HUES6 (cell line): ENCODE measurements around the gene CHRM1.
"Not testable (repeated sequence)": the region's sequence is repeated elsewhere in the genome, so short reads cannot be mapped to it uniquely, and the experiment has no call there.

ENCODE experiments used
- H3K27ac ChIP-seq: 2 replicates; pipeline ENCODE4 v1.7.0; 2013; ENCODE audit warnings: low read depth, mild to moderate bottlenecking, low read length, inconsistent platforms
- H3K27me3 ChIP-seq: 2 replicates; pipeline ENCODE4 v1.6.1; 2013; ENCODE audit warnings: low read length; ENCODE audit not compliant: control insufficient read depth, insufficient read depth
- H3K36me3 ChIP-seq: 2 replicates; pipeline ENCODE4 v1.6.1; 2013; ENCODE audit warnings: low read length; ENCODE audit not compliant: control insufficient read depth, insufficient read depth
- H3K4me1 ChIP-seq: 2 replicates; pipeline ENCODE4 v1.6.1; 2013; ENCODE audit warnings: low read length; ENCODE audit not compliant: control insufficient read depth, insufficient read depth
- H3K4me3 ChIP-seq: 2 replicates; pipeline ENCODE4 v1.5.1; 2013; ENCODE audit warnings: low read depth, low read length
- H3K9ac ChIP-seq: one replicate; pipeline ENCODE4 v1.6.1; 2013; ENCODE audit warnings: mild to moderate bottlenecking, low read length
- H3K9me3 ChIP-seq: 2 replicates; pipeline ENCODE4 v1.6.1; 2013; ENCODE audit warnings: low read depth, low read length; ENCODE audit not compliant: control insufficient read depth, insufficient read depth

Gene CHRM1

DNA sequence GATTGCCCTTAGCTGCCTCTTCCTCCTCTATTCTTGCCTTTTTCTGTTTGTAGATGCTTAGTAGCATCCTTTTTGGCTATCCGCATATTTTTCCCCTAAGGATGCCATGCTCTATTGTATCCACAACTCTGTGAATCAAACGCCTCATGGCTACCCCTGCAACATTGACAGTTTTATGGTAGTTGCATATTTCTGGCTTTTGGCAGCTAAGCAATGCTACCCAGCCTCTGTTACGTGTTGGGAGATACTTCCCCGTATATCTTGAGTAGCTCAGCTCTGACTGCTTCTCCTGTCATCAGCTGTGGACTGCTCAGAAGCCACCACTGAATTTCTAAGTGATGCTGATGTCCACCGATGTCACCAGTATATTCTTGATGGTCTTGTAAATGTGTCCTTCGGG is 55.5 kb downstream of the CHRM1 start:
- Histone ChIP-seq H3K9me3 (no peaks in the 10 kb centered on the region), H3K36me3 (peaks cover 43% of the 10 kb centered on the region), H3K27me3 (no peaks in the 10 kb centered on the region), H3K4me3 (no peak overlapping the region), H3K27ac (no peak overlapping the region), H3K9ac (no peak overlapping the region), H3K4me1 (peaks cover 29% of the 10 kb centered on the region)

DNA sequence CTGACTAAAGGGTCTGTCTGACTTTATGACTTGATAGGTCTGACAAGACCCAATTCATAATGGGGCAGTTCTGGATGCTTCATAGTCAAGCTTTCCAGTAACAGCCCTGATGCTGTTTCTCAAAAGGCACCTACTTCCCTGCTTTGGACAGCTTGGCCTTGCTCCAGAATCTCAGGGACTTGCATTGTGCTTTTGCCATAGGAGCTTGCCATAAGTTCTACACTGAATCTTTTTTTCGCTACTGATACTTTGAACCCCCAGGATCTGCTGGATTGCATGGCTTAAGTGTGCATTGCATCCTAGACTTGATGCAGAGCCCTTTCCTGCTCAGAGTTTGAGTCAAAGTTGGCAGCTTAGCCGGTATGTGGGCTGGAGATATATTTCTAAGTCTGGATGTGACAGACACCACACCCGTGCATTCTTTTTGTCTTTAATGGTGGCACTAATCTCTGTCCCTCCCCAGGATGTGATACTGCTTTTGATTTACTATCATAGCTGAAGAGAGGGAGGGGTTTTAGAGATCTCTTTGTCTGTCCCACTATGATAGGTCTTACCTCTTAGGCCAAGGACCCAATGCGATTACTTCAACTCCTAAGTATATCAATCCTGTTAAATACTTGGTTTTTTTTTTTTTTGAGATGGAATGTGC is 57.4 kb downstream of the CHRM1 start:
- no peak overlapping the region for H3K9ac ChIP-seq
- H3K36me3 ChIP-seq = peaks cover 43% of the 10 kb centered on the region
- H3K4me3 ChIP-seq = no peak overlapping the region
- peaks cover 35% of the 10 kb centered on the region for H3K4me1 ChIP-seq
- H3K9me3 ChIP-seq = no peaks in the 10 kb centered on the region
- H3K27ac ChIP-seq = no peak overlapping the region
- no peaks in the 10 kb centered on the region for H3K27me3 ChIP-seq

DNA sequence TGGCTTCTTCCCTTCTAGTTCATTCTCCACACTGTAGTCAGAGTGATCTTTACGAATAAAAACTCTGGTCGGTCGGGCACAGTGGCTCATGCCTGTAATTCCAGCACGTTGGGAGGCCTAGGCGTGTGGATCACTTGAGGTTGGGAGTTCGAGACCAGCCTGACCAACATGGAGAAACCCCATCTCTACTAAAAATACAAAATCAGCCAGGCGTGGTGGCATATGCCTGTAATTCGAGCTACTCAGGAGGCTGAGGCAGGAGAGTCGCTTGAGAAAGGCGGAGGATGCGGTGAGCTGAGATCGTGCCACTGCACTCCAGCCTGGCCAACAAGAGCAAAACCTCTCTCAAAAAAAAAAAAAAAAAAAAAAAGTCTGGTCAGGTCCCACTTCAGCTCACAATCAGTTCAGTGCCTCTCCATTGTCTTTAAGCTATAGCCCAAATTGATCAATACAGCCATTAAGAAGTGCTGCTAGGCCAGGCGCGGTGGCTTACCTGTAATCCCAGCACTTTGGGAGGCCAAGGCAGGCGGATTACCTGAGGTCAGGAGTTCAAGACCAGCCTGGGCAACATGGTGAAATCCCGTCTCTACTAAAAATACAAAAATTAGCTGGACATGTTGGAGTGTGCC is 59.5 kb downstream of the CHRM1 start:
- H3K36me3 ChIP-seq = peaks cover 34% of the 10 kb centered on the region
- not testable (repeated sequence) for H3K27me3 ChIP-seq, H3K9me3 ChIP-seq
- peaks cover 35% of the 10 kb centered on the region for H3K4me1 ChIP-seq
- H3K9ac ChIP-seq = peak overlapping the region; percentile 54
- H3K4me3 ChIP-seq = peak overlapping the region; percentile 10
- H3K27ac ChIP-seq = peak overlapping the region; percentile 68; the same call in 1 of the 2 replicates

DNA sequence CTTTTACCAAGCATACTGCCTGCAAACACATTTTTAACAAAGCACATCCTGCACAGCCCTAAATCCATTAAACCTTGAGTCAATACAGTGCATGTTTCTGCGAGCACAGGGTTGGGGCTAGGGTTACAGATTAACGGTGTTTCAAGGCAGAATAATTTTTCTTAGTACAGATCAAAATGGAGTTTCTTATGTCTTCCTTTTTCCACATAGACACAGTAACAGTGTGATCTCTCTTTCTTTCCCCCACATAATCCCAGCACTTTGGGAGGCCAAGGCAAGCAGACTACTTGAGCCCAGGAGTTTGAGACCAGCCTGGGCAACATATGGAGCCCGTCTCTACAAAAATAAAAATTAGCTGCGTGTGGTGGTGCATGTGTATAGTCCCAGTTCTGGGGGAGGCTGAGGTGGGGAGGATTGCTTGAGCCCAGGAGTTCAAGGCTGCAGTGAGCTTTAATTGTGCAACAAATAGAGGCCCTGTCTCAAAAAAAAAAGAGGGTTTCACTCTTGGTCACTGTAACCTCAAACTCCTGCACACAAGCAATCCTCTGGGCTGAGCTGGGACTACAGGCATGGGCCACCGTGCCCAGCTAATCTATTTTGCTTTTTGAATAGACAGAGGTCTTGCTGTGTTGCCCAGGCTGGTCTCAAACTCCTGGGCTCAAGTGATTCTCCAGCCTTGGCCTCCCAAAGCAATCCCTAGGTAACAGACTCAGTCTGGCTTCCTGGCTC is 60.2 kb downstream of the CHRM1 start:
- Histone ChIP-seq H3K27me3 (no peaks in the 10 kb centered on the region), H3K27ac (peak overlapping the region; percentile 68), H3K4me3 (no peak overlapping the region), H3K9me3 (no peaks in the 10 kb centered on the region), H3K9ac (peak overlapping the region; percentile 54), H3K4me1 (peaks cover 35% of the 10 kb centered on the region), H3K36me3 (peaks cover 28% of the 10 kb centered on the region)

DNA sequence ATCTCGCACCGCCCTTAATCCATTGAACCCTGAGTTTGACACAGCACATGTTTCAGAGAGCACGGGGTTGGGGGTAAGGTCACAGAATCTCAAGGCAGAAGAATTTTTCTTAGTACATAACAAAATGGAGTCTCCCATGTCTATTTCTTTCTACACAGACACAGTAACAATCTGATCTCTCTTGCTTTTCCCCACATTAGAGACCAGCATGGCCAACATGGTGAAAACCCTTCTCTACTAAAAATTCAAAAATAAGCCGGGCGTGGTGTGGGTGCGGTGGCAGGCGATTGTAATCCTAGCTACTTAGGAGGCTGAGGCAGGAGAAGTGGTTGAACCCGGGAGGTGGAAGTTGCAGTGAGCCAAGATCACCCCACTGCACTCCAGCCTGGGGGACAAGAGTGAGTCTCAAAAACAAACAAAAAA is 61.9 kb downstream of the CHRM1 start:
- not testable (repeated sequence) for H3K9me3 ChIP-seq, H3K27me3 ChIP-seq
- Histone ChIP-seq H3K9ac (peak overlapping the region; percentile 62), H3K27ac (peak overlapping the region; percentile 16; the same call in 1 of the 2 replicates), H3K4me3 (peak overlapping the region; percentile 14; the same call in 1 of the 2 replicates), H3K36me3 (peaks cover 31% of the 10 kb centered on the region), H3K4me1 (peaks cover 35% of the 10 kb centered on the region)
